Hepatocyte (in vitro differentiated cells): ENCODE results near the gene NME7.

ENCODE experiments used
- CTCF ChIP-seq: fragments of 200-600 bp; sonication (generic); IDR thresholded peaks from 2 replicates; pipeline ENCODE4 v1.5.1; 2016; ENCODE audit warnings: antibody characterized with exemption, mild to moderate bottlenecking; ENCODE audit not compliant: poor library complexity
- EZH2phosphoT487 ChIP-seq: fragments of 200-600 bp; sonication (generic); IDR thresholded peaks from one replicate; pipeline ENCODE4 v1.6.1; 2018; ENCODE audit warnings: antibody characterized with exemption, mild to moderate bottlenecking, low read depth, moderate library complexity; ENCODE audit not compliant: unreplicated experiment, severe bottlenecking

- TF ChIP-seq CTCF: no peak
- no peak for TF ChIP-seq EZH2phosphoT487
These were observed 153.0 kb downstream of the NME7 start for GRCh38 chr1:169214598-169214997.
